HepG2 (cell line): ENCODE data around the gene IL17RA. TPM values are rescaled to one million over a fixed set of nuclear protein-coding genes. Genes with fewer than 3 reads are reported as not detected.

Experiments
- ATAC-seq: fragments of 200-7000 bp; cut with Tn5 transposase; 3 replicates; pipeline ENCODE4 v1.9.1; 2020; ENCODE audit warnings: mild to moderate bottlenecking, moderate library complexity
- BruUV-seq: library from RNA; stranded (reverse); fragments of 400-500 nt; replicated peaks from 2 replicates; lab custom pipeline; 2021; lab: Mats Ljungman, UMichigan
- CTCF ChIA-PET: fragments of 300-600 bp; formaldehyde crosslinking; extraction: SDS; loops from one replicate; lab custom pipeline; 2021; ENCODE audit warnings: low total read pairs, inconsistent platforms, low intra/inter-chr PET ratio; lab: Yijun Ruan, JAX
- POLR2A ChIA-PET: fragments of 350-600 bp; sonication (Branson Sonifier 250); formaldehyde crosslinking; loops from one replicate; lab custom pipeline; 2020; ENCODE audit warnings: antibody characterized with exemption, inconsistent platforms; lab: Yijun Ruan, JAX
- DNase-seq: peaks from one replicate; pipeline ENCODE4 v3.0.0-alpha.2; 2015; ENCODE audit warnings: low spot score
- FAIRE-seq: peaks from 3 replicates; lab custom pipeline; 2011; peaks lifted over from hg19 to GRCh38; lab: Jason Lieb, UNC
- H2AFZ ChIP-seq: one replicate; pipeline ENCODE4 v1.6.1; 2011; ENCODE audit warnings: low read length, inconsistent platforms
- H3K27ac ChIP-seq: fragments of 300-600 bp; 3 replicates; pipeline ENCODE4 v1.8.0; 2011; ENCODE audit warnings: mixed run types, mild to moderate bottlenecking, mixed read lengths, low read length, inconsistent platforms; ENCODE audit not compliant: insufficient read depth; ENCODE audit errors: extremely low read length
- H3K27me3 ChIP-seq, 2 experiments: fragments of 200-600 bp in 1 of 2; 2 replicates in 1 of 2; 3 replicates in 1 of 2; pipeline versions ENCODE4 v1.6.0 to v1.8.0; 2011; ENCODE audit warnings: low read length in 2 of 2, mild to moderate bottlenecking in 2 of 2, moderate library complexity in 2 of 2, inconsistent platforms in 1 of 2; ENCODE audit not compliant: insufficient read depth in 2 of 2, control insufficient read depth in 1 of 2
- H3K36me3 ChIP-seq, 2 experiments: fragments of 200-600 bp in 1 of 2; replicated peaks in 1 of 2; 2 replicates in 1 of 2; 3 replicates in 1 of 2; pipeline versions ENCODE4 v1.5.1 to v1.8.0; 2011; ENCODE audit warnings: low read length in 2 of 2, inconsistent platforms in 1 of 2; ENCODE audit not compliant: insufficient read depth in 2 of 2, control insufficient read depth in 1 of 2
- H3K4me1 ChIP-seq: 2 replicates; pipeline ENCODE4 v1.5.1; 2012; ENCODE audit warnings: low read length, inconsistent platforms; ENCODE audit not compliant: insufficient read depth
- H3K4me2 ChIP-seq: 2 replicates; pipeline ENCODE4 v1.6.0; 2011; ENCODE audit warnings: low read depth, low read length, inconsistent platforms
- H3K4me3 ChIP-seq, 3 experiments: fragments of 200-600 bp in 1 of 3; sonication (generic), shearing (Covaris generic) in 1 of 3; replicated peaks in 1 of 3; 2 replicates each; pipeline ENCODE4 v1.5.1; 2011 to 2016; ENCODE audit warnings: low read length in 3 of 3, inconsistent platforms in 2 of 3, low read depth in 2 of 3, mild to moderate bottlenecking in 2 of 3, control low read depth in 1 of 3, mixed read lengths in 1 of 3; ENCODE audit not compliant: insufficient read depth in 1 of 3
- H3K79me2 ChIP-seq: one replicate; pipeline ENCODE4 v1.6.1; 2011; ENCODE audit warnings: low read length, inconsistent platforms; ENCODE audit not compliant: insufficient read depth
- H3K9ac ChIP-seq: 2 replicates; pipeline ENCODE4 v1.6.0; 2011; ENCODE audit warnings: mild to moderate bottlenecking, low read depth, low read length, inconsistent platforms; ENCODE audit not compliant: insufficient read depth
- H3K9me3 ChIP-seq: 2 replicates; pipeline ENCODE4 v1.5.1; 2012; ENCODE audit warnings: mild to moderate bottlenecking, low read length
- H4K20me1 ChIP-seq: 2 replicates; pipeline ENCODE4 v1.6.0; 2011; ENCODE audit warnings: inconsistent platforms, mild to moderate bottlenecking, low read length, moderate library complexity; ENCODE audit not compliant: insufficient read depth
- MIER2 ChIP-seq: IDR thresholded peaks from 2 replicates; pipeline ENCODE4 v1.6.1; 2016; ENCODE audit warnings: missing biosample characterization, missing genetic modification reagents
- PITX1 ChIP-seq: sonication (generic); formaldehyde crosslinking; IDR thresholded peaks from 2 replicates; pipeline ENCODE4 v1.5.1; 2020; ENCODE audit warnings: mild to moderate bottlenecking, missing genetic modification reagents
- ZNF235 ChIP-seq: sonication (generic); formaldehyde crosslinking; IDR thresholded peaks from 2 replicates; pipeline ENCODE4 v1.8.1; 2023; ENCODE audit warnings: mild to moderate bottlenecking, missing genetic modification reagents, borderline replicate concordance
- ZNF567 ChIP-seq: sonication (generic); formaldehyde crosslinking; IDR thresholded peaks from 2 replicates; pipeline ENCODE4 v1.8.1; 2023; ENCODE audit warnings: mild to moderate bottlenecking, missing genetic modification reagents, borderline replicate concordance
- ZSCAN31 ChIP-seq: sonication (generic); formaldehyde crosslinking; IDR thresholded peaks from 2 replicates; pipeline ENCODE4 v1.5.0; 2020; ENCODE audit warnings: low read depth, mild to moderate bottlenecking, missing genetic modification reagents
- WGBS: methylation state at CpG from one replicate; pipeline ENCODE4 v1.1.6; 2017; ENCODE audit warnings: low lambda C conversion rate; 5-methylcytosine and 5-hydroxymethylcytosine counted together
- in situ Hi-C: cut with HindIII; loops from 2 replicates; pipeline ENCODE4 v1.10.0; 2017; ENCODE audit warnings: low pct_unique_long_range_greater_than_20kb; ENCODE audit not compliant: extremely low pct_ligation_motif_present
- intact Hi-C: fragments of 100-400 bp; cut with micrococcal nuclease; formaldehyde crosslinking; loops from one replicate; pipeline ENCODE4 v1.10.0; 2022; ENCODE audit not compliant: unreplicated experiment
- polyA plus RNA-seq, 8 experiments: library from polyadenylated mRNA; depleted of rRNA in 3 of 8; stranded (reverse) in 7 of 8; unstranded in 1 of 8; fragments of >200 nt; fragmentation: Illumina TruSeq in 4 of 8; extraction: Trizol in 4 of 8; gene quantifications; 2 replicates each; pipeline versions ENCODE4 v1.2.1 to v1.2.3, GENCODE V29; 2011 to 2016; ENCODE audit warnings: low read depth in 4 of 8, missing spikeins in 1 of 8, mixed read lengths in 1 of 8; ENCODE audit not compliant: insufficient read depth in 1 of 8
- total RNA-seq, 5 experiments: library from RNA; depleted of rRNA; stranded (reverse); fragments of >200 nt; fragmentation: Illumina TruSeq; extraction: Trizol; gene quantifications; 2 replicates each; pipeline ENCODE4 v1.2.3, GENCODE V29; 2016; ENCODE audit warnings: low read depth in 1 of 5
- TF ChIP-seq, protein P1 (sequence below): IDR thresholded peaks from 2 replicates; pipeline ENCODE4 v1.6.1; 2012; ENCODE audit warnings: low read length, improper control_type of control experiment
- TF ChIP-seq, protein P2 (sequence below): sonication (generic); formaldehyde crosslinking; IDR thresholded peaks from 2 replicates; pipeline ENCODE4 v1.5.1; 2020; ENCODE audit warnings: missing genetic modification reagents, mild to moderate bottlenecking, borderline replicate concordance
- TF ChIP-seq, protein P3 (sequence below): sonication (generic); formaldehyde crosslinking; IDR thresholded peaks from 2 replicates; pipeline ENCODE4 v1.4.0; 2020; ENCODE audit warnings: missing genetic modification reagents
- TF ChIP-seq, protein P4 (sequence below), 2 experiments: IDR thresholded peaks; 2 replicates each; pipeline ENCODE4 v1.6.1; 2011 to 2012; ENCODE audit warnings: low read length in 2 of 2, borderline replicate concordance in 1 of 2, low read depth in 1 of 2, mild to moderate bottlenecking in 1 of 2, moderate library complexity in 1 of 2

The IL17RA gene
- total and polyA plus RNA-seq, 2 of the 13 experiments (the other 11 are each of a cell fraction or from before 2014, with no cell fraction given) = 2.5 to 8.2 TPM

DNA sequence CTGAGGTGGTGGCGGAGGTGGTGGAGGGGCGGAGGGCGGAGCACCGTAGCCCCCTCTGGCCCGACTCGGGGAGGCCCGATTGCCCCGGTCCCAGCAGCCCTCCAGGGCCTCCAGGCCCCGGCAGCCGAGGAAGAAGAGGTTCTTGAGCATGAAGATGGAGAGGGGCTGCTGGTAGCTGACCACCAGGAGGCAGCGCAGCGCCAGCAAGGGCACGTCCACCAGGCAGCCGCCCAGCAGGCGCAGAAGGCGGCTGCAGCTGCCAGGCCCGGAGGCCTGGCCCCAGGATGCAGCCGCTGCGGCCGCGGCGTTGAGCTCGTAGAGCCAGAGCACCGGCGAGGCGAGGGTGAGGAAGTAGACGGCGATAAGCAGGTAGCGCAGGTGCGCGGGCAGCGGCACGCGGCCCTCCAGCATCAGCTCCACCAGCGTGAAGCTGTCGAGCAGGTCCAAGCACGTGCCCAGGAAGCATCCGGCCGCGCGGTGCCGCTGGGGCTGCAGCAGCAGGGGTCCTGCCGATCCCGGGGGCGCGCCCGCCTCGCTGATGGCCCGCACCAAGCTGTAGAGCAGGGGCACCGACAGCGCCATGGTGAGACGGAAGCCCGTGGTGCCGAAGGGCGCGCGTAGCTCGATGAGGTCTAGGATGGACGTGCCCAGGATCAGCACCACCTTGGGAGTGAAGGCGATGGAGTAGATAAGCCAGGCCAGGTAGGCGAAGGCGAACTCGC is 34.8 kb downstream of the IL17RA start:
- peak; percentile 76 for ATAC-seq
- no peak overlapping the region for H3K4me2 ChIP-seq
- BruUV-seq = no TSS peak
- TF ChIP-seq ZNF235 (CRISPR knock-in tag) (no peak), PITX1 (CRISPR knock-in tag) (no peak), ZSCAN31 (CRISPR knock-in tag) (no peak), ZNF567 (CRISPR knock-in tag) (no peak), MIER2 (CRISPR knock-in tag) (peak; percentile 34; the same call in 1 of the 2 replicates)
- TF ChIP-seq, protein P1, sequence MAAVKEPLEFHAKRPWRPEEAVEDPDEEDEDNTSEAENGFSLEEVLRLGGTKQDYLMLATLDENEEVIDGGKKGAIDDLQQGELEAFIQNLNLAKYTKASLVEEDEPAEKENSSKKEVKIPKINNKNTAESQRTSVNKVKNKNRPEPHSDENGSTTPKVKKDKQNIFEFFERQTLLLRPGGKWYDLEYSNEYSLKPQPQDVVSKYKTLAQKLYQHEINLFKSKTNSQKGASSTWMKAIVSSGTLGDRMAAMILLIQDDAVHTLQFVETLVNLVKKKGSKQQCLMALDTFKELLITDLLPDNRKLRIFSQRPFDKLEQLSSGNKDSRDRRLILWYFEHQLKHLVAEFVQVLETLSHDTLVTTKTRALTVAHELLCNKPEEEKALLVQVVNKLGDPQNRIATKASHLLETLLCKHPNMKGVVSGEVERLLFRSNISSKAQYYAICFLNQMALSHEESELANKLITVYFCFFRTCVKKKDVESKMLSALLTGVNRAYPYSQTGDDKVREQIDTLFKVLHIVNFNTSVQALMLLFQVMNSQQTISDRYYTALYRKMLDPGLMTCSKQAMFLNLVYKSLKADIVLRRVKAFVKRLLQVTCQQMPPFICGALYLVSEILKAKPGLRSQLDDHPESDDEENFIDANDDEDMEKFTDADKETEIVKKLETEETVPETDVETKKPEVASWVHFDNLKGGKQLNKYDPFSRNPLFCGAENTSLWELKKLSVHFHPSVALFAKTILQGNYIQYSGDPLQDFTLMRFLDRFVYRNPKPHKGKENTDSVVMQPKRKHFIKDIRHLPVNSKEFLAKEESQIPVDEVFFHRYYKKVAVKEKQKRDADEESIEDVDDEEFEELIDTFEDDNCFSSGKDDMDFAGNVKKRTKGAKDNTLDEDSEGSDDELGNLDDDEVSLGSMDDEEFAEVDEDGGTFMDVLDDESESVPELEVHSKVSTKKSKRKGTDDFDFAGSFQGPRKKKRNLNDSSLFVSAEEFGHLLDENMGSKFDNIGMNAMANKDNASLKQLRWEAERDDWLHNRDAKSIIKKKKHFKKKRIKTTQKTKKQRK = no peak
- TF ChIP-seq, protein P2, sequence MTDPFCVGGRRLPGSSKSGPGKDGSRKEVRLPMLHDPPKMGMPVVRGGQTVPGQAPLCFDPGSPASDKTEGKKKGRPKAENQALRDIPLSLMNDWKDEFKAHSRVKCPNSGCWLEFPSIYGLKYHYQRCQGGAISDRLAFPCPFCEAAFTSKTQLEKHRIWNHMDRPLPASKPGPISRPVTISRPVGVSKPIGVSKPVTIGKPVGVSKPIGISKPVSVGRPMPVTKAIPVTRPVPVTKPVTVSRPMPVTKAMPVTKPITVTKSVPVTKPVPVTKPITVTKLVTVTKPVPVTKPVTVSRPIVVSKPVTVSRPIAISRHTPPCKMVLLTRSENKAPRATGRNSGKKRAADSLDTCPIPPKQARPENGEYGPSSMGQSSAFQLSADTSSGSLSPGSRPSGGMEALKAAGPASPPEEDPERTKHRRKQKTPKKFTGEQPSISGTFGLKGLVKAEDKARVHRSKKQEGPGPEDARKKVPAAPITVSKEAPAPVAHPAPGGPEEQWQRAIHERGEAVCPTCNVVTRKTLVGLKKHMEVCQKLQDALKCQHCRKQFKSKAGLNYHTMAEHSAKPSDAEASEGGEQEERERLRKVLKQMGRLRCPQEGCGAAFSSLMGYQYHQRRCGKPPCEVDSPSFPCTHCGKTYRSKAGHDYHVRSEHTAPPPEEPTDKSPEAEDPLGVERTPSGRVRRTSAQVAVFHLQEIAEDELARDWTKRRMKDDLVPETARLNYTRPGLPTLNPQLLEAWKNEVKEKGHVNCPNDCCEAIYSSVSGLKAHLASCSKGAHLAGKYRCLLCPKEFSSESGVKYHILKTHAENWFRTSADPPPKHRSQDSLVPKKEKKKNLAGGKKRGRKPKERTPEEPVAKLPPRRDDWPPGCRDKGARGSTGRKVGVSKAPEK (CRISPR knock-in tag) = no peak
- TF ChIP-seq, protein P3, sequence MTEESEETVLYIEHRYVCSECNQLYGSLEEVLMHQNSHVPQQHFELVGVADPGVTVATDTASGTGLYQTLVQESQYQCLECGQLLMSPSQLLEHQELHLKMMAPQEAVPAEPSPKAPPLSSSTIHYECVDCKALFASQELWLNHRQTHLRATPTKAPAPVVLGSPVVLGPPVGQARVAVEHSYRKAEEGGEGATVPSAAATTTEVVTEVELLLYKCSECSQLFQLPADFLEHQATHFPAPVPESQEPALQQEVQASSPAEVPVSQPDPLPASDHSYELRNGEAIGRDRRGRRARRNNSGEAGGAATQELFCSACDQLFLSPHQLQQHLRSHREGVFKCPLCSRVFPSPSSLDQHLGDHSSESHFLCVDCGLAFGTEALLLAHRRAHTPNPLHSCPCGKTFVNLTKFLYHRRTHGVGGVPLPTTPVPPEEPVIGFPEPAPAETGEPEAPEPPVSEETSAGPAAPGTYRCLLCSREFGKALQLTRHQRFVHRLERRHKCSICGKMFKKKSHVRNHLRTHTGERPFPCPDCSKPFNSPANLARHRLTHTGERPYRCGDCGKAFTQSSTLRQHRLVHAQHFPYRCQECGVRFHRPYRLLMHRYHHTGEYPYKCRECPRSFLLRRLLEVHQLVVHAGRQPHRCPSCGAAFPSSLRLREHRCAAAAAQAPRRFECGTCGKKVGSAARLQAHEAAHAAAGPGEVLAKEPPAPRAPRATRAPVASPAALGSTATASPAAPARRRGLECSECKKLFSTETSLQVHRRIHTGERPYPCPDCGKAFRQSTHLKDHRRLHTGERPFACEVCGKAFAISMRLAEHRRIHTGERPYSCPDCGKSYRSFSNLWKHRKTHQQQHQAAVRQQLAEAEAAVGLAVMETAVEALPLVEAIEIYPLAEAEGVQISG (CRISPR knock-in tag) = 0 out of 2 replicates have a peak, but pooled peaks have one; percentile 5
- TF ChIP-seq, protein P4, sequence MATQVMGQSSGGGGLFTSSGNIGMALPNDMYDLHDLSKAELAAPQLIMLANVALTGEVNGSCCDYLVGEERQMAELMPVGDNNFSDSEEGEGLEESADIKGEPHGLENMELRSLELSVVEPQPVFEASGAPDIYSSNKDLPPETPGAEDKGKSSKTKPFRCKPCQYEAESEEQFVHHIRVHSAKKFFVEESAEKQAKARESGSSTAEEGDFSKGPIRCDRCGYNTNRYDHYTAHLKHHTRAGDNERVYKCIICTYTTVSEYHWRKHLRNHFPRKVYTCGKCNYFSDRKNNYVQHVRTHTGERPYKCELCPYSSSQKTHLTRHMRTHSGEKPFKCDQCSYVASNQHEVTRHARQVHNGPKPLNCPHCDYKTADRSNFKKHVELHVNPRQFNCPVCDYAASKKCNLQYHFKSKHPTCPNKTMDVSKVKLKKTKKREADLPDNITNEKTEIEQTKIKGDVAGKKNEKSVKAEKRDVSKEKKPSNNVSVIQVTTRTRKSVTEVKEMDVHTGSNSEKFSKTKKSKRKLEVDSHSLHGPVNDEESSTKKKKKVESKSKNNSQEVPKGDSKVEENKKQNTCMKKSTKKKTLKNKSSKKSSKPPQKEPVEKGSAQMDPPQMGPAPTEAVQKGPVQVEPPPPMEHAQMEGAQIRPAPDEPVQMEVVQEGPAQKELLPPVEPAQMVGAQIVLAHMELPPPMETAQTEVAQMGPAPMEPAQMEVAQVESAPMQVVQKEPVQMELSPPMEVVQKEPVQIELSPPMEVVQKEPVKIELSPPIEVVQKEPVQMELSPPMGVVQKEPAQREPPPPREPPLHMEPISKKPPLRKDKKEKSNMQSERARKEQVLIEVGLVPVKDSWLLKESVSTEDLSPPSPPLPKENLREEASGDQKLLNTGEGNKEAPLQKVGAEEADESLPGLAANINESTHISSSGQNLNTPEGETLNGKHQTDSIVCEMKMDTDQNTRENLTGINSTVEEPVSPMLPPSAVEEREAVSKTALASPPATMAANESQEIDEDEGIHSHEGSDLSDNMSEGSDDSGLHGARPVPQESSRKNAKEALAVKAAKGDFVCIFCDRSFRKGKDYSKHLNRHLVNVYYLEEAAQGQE (IDR thresholded peaks at IDR 0.05; ENCODE audit: borderline replicate concordance in 1 of 2, low read depth in 1 of 2, low read length in 2 of 2) = peak in 1 of 2 experiments; percentile 22; a peak in 3 of 4 replicates

More for the DNA sequence above, 34.8 kb downstream of the IL17RA start:
- H4K20me1 ChIP-seq = no peaks in the 10 kb centered on the region
- 16% methylated on average over 5 of the region's 63 CpGs for WGBS
- CTCF ChIA-PET = interaction anchor here (1.1 kb wide), 1 partner anchor 381 kb away, joined by 3 read pairs; no protein-coding TSS in a partner anchor
- H3K9ac ChIP-seq = no peak overlapping the region
- intact Hi-C loops = loop anchor here (1.0 kb wide), 1 partner anchor 382 kb away; no protein-coding TSS in a partner anchor
- H2AFZ ChIP-seq = no peak overlapping the region
- H3K4me1 ChIP-seq = no peaks in the 10 kb centered on the region
- H3K27me3 ChIP-seq = peaks cover 7 to 26% of the 10 kb centered on the region in 2 experiments; a peak in 4 of 5 replicates
- H3K27ac ChIP-seq = no peak overlapping the region
- no peaks in the 10 kb centered on the region for H3K36me3 ChIP-seq
- H3K9me3 ChIP-seq = no peaks in the 10 kb centered on the region
- no peak overlapping the region for H3K4me3 ChIP-seq
- FAIRE-seq = no peak
- POLR2A ChIA-PET = no interaction called here
- no peaks in the 10 kb centered on the region for H3K79me2 ChIP-seq
- in situ Hi-C loops = no loop called here
- no peak for DNase-seq
